Omental fat pad (tissue), 4 donors: Measurements from ENCODE around the gene DISP3. TPM values are rescaled to one million over a fixed set of nuclear protein-coding genes. Genes with fewer than 3 reads are reported as not detected.

Source experiments
- ATAC-seq: fragments of 150-250 bp; one replicate; pipeline ENCODE4 v1.9.1; 2016; ENCODE audit warnings: mild to moderate bottlenecking, moderate library complexity; ENCODE audit not compliant: low FRiP score
- DNase-seq: peaks from one replicate; pipeline ENCODE4 v3.0.0-alpha.2; 2019; ENCODE audit warnings: low spot score
- total RNA-seq, 4 donors: library from RNA; depleted of rRNA; stranded (reverse); fragments of >200 nt; gene quantifications; one replicate each; pipeline ENCODE4 v1.1.0, GENCODE V29; 2016
- TF ChIP-seq, protein P1 (sequence below), 3 donors: fragments of 450-650 bp; IDR thresholded peaks; one replicate each; pipeline ENCODE4 v1.5.1; 2016 to 2017; ENCODE audit warnings: antibody characterized with exemption in 3 of 3, mild to moderate bottlenecking in 3 of 3, moderate library complexity in 2 of 3

Gene DISP3
- total RNA-seq, 4 donors from 2014 or later: 0.09 TPM; not detected in 3

DNA sequence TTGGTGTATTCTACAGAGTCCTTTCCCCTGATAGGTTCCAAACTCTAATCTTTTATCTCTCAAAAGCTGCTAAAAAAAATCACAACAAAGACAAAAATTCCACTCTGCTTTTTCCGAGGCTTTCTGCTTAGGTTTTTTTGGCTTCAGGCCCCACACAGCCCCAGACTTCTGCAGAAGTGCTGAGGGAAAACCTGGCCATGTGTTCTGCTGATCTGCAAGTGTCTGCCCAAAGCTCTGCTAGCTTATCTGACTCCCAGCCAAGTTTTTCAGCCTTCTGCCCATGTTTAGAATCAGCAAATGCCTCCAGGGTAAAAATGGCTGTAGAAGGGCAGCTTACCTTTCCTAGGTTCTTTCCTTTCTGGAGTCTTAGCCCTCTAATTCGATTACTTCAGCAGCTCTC is 28.4 kb downstream of the DISP3 start:
- ATAC-seq: no peak
- no peak for DNase-seq

DNA sequence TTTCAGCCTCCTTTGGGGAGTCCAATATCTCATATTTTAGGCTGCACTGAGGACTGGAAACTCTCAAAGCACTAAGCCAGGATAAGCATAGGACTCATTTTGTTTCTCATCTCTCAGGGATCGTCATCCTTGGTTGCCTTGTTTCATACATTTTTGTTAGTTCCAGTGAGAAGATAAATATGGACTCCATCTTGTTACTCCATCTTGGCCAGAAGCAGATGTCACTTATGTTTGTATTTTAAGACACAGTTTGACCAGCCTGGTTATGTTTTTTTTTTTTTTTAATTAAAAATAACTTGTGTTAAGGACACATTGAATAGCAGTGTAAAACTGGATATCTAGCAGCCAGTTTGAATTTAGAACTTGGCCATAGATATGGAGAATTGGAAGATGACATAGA is 34.7 kb downstream of the DISP3 start:
- ATAC-seq: no peak

More for the DNA sequence above, 28.4 kb downstream of the DISP3 start:
- TF ChIP-seq, protein P1, sequence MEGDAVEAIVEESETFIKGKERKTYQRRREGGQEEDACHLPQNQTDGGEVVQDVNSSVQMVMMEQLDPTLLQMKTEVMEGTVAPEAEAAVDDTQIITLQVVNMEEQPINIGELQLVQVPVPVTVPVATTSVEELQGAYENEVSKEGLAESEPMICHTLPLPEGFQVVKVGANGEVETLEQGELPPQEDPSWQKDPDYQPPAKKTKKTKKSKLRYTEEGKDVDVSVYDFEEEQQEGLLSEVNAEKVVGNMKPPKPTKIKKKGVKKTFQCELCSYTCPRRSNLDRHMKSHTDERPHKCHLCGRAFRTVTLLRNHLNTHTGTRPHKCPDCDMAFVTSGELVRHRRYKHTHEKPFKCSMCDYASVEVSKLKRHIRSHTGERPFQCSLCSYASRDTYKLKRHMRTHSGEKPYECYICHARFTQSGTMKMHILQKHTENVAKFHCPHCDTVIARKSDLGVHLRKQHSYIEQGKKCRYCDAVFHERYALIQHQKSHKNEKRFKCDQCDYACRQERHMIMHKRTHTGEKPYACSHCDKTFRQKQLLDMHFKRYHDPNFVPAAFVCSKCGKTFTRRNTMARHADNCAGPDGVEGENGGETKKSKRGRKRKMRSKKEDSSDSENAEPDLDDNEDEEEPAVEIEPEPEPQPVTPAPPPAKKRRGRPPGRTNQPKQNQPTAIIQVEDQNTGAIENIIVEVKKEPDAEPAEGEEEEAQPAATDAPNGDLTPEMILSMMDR (IDR thresholded peaks at IDR 0.05): no peak

DNA sequence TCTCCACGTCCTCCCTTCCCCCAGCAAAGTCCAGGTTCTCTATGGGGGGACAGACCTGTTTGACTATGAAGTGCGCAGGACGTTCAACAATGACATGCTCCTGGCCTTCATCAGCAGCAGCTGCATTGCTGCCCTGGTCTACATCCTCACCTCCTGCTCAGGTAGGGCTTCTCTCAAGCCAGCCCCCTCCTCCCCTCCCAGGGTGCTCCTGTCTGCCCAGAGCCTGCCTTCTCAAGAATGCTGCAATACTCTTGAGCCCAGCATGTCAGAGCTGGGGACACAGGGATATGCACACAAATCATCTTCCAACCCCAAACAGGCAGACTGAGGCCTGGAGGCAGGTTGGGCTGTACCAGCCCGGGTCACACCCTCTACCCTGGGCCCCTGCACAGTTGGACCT is 35.4 kb downstream of the DISP3 start:
- no peak for DNase-seq
- no peak for ATAC-seq
- TF ChIP-seq, protein P1 (IDR thresholded peaks at IDR 0.05): no peak

More for the DNA sequence above, 34.7 kb downstream of the DISP3 start:
- TF ChIP-seq, protein P1 (IDR thresholded peaks at IDR 0.05): no peak
- no peak for DNase-seq

DNA sequence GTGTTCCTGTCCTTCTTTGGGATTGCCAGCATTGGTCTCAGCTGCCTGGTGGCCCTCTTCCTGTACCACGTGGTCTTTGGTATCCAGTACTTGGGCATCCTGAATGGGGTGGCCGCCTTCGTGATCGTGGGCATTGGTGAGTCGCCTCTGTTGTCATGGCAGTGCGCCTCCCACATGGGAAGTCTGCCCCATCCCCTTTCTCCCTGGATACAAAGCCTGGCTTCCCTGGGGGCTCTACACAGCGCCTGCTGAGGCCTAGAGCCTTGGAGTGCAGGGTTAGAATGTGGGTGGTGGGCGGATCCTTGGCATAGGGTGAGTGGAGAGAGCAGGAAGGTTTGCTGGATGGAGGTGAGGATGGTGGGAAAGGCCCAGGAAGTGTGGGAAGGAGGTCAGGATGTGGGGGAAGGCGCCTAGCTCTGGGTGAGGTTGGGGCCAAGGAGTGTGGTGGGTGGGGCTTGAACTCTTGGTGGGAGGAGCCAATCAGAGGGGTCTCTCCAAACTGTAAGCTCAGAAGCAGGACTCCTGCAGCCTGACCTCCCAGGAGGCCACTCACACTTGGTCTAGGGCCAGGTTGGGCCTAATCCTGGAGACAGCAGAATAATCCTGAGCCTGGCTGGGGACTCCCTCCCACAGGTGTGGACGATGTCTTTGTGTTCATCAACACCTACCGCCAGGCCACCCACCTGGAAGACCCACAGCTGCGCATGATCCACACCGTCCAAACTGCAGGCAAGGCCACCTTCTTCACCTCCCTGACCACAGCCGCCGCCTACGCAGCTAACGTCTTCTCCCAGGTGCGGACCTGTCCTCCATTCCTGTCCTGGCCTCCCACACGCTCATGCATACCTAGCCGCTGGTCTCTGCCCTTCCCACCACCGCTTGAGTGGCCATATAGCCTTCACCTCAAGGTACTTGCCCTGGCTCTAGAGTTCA is 36.7 kb downstream of the DISP3 start:
- ATAC-seq (no peak), DNase-seq (peak; percentile 15)
- TF ChIP-seq, protein P1 (IDR thresholded peaks at IDR 0.05): no peak

DNA sequence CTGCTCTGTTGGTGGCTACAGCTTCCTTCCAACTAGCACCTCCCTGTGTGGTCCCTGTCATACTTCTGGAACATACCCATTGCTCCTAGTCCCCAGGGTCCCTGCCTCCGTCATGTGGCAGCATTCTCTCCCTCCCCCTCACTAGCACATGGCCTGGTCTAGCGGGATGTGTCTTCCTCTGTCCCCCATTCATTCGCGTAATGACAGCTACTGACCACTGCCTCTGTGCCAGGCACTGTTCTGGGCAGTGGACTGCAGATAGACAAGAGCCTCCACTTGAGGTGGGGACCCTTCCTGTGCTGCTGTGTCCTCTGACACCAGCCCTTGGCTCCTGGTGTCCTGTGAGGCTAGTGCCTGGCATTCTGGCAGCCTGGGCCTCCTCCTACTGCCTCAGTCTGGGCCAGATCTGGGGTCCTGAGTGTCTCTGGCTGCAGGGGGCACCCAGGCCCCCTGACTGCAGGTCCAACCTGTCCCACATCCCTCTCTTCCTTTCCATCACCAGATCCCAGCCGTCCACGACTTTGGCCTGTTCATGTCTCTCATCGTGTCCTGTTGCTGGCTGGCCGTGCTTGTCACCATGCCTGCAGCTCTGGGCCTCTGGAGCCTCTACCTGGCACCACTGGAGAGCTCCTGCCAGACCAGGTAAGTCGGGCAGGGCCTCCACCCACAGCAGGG is 38.1 kb downstream of the DISP3 start:
- no peak for DNase-seq
- no peak for ATAC-seq
- TF ChIP-seq, protein P1 (IDR thresholded peaks at IDR 0.05): no peak

DNA sequence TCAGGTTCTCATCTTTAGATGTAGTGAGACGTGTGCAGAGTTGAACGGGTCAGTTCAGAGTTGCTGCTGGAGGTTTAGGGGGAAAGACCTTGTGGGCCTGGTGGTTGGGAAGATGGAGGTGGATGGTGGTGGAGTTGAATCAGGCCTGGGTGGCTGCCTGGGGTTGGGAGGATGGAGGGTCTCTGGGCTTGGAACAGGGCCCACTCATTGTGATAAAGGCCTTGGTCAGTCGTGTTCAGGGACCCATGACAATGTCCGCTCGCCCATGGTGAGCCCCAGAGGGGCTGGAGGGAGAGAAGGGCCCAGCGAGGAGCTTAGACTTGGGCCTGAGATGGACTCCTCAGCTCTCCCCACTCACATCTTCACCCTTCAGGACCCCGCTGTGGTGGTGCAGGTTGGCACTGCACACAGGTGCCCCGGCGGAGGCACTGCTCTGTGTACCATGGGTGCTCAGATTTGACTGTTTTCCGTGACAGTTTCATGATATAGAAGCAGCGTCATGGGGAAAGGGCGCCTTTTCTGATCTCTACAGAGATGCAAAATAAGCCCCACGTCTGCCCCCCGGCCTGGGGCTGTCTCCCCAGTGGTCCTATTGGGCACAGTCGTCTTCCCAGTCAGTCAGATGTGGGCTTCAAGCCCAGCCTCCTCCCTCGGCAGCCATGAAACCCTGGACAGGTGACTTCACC is 39.2 kb downstream of the DISP3 start:
- DNase-seq: no peak
- ATAC-seq: no peak
- TF ChIP-seq, protein P1 (IDR thresholded peaks at IDR 0.05): no peak
